SK-N-SH (cell line): ENCODE measurements around the gene KCND1. TPM values are rescaled to one million over a fixed set of nuclear protein-coding genes. Genes with fewer than 3 reads are reported as not detected.

Experiments
- CTCF ChIA-PET: fragments of 300-600, 350-600 bp; formaldehyde crosslinking; extraction: SDS; loops from one replicate; lab custom pipeline; 2021; lab: Yijun Ruan, JAX
- POLR2A ChIA-PET: fragments of 350-600 bp; sonication (Branson Sonifier 250); formaldehyde crosslinking; extraction: SDS; loops from one replicate; lab custom pipeline; 2020; ENCODE audit warnings: antibody characterized with exemption, inconsistent platforms; lab: Yijun Ruan, JAX
- DNase-seq: peaks from one replicate; pipeline ENCODE4 v3.0.0; 2012
- H2AFZ ChIP-seq: fragments of 200-600 bp; sonication (generic); 2 replicates; pipeline ENCODE4 v1.8.1; 2016; ENCODE audit warnings: antibody characterized with exemption, mild to moderate bottlenecking, low read depth
- H3F3A ChIP-seq: fragments of 200-600 bp; sonication (generic); replicated peaks from 2 replicates; pipeline ENCODE3; 2016; ENCODE audit warnings: antibody characterized with exemption, mild to moderate bottlenecking; ENCODE audit not compliant: insufficient read depth
- H3K27ac ChIP-seq, 2 experiments: fragments of 200-500 bp in 1 of 2; fragments of 200-600 bp in 1 of 2; sonication (Bioruptor generic) in 1 of 2; sonication (generic), shearing (Covaris generic) in 1 of 2; 2 replicates each; pipeline versions ENCODE4 v1.5.1 to v1.6.1; 2014 to 2016; ENCODE audit warnings: low read depth in 2 of 2, inconsistent platforms in 1 of 2, low read length in 1 of 2, mild to moderate bottlenecking in 1 of 2, mixed read lengths in 1 of 2
- H3K27me3 ChIP-seq: fragments of 200-600 bp; sonication (generic), shearing (Covaris generic); 2 replicates; pipeline ENCODE4 v1.6.1; 2016; ENCODE audit warnings: mixed run types; ENCODE audit not compliant: insufficient read depth
- H3K36me3 ChIP-seq, 2 experiments: fragments of 200-500 bp in 1 of 2; fragments of 200-600 bp in 1 of 2; sonication (Bioruptor generic) in 1 of 2; sonication (generic) in 1 of 2; replicated peaks in 1 of 2; 2 replicates each; pipeline versions ENCODE3 to v1.5.1; 2014 to 2016; ENCODE audit warnings: low read length in 1 of 2, mild to moderate bottlenecking in 1 of 2; ENCODE audit not compliant: insufficient read depth in 2 of 2, control insufficient read depth in 1 of 2
- H3K4me1 ChIP-seq, 2 experiments: fragments of 200-500 bp in 1 of 2; fragments of 200-600 bp in 1 of 2; sonication (Bioruptor generic) in 1 of 2; sonication (generic), shearing (Covaris generic) in 1 of 2; 2 replicates each; pipeline versions ENCODE4 v1.5.1 to v1.6.1; 2014 to 2016; ENCODE audit warnings: low read depth in 1 of 2, low read length in 1 of 2, mixed run types in 1 of 2; ENCODE audit not compliant: insufficient read depth in 2 of 2, control insufficient read depth in 1 of 2
- H3K4me2 ChIP-seq: fragments of 200-600 bp; sonication (generic), shearing (Covaris generic); 2 replicates; pipeline ENCODE4 v1.6.1; 2017; ENCODE audit warnings: mixed run types
- H3K4me3 ChIP-seq, 2 experiments: fragments of 200-500 bp in 1 of 2; fragments of 200-600 bp in 1 of 2; sonication (Bioruptor generic) in 1 of 2; sonication (generic), shearing (Covaris generic) in 1 of 2; 2 replicates each; pipeline versions ENCODE4 v1.5.1 to v1.8.1; 2014 to 2016; ENCODE audit warnings: low read depth in 2 of 2, inconsistent platforms in 1 of 2, low read length in 1 of 2, mild to moderate bottlenecking in 1 of 2, mixed read lengths in 1 of 2, moderate library complexity in 1 of 2
- H3K79me2 ChIP-seq: fragments of 200-600 bp; sonication (generic); 2 replicates; pipeline ENCODE4 v1.8.1; 2017; ENCODE audit warnings: mild to moderate bottlenecking; ENCODE audit not compliant: insufficient read depth
- H3K9ac ChIP-seq: fragments of 200-600 bp; sonication (generic); 2 replicates; pipeline ENCODE4 v1.6.1; 2017; ENCODE audit warnings: mixed run types
- H3K9me2 ChIP-seq: fragments of 200-600 bp; sonication (generic); 2 replicates; pipeline ENCODE4 v1.6.1; 2017; ENCODE audit warnings: mixed run types
- H3K9me3 ChIP-seq: fragments of 200-600 bp; sonication (generic); 2 replicates; pipeline ENCODE4 v1.6.1; 2017; ENCODE audit warnings: mixed run types, mild to moderate bottlenecking, moderate library complexity
- H4K20me1 ChIP-seq: fragments of 200-600 bp; sonication (generic); 2 replicates; pipeline ENCODE4 v1.6.1; 2017; ENCODE audit warnings: mild to moderate bottlenecking, mixed run types; ENCODE audit not compliant: insufficient read depth
- CHD2 ChIP-seq: fragments of 150-350 bp; IDR thresholded peaks from 2 replicates; pipeline ENCODE4 v1.6.1; 2018; ENCODE audit warnings: low read length; ENCODE audit not compliant: partially characterized antibody
- EZH2phosphoT487 ChIP-seq: fragments of 200-600 bp; sonication (generic); IDR thresholded peaks from 2 replicates; pipeline ENCODE4 v1.6.1; 2017; ENCODE audit warnings: low read depth, mixed run types, mild to moderate bottlenecking, antibody characterized with exemption, moderate library complexity, borderline replicate concordance
- FOXJ3 ChIP-seq: sonication (generic); formaldehyde crosslinking; IDR thresholded peaks from 2 replicates; pipeline ENCODE4 v1.5.1; 2020; ENCODE audit warnings: mild to moderate bottlenecking, missing genetic modification reagents
- FOXM1 ChIP-seq: IDR thresholded peaks from 2 replicates; pipeline ENCODE4 v1.4.0; 2012; ENCODE audit warnings: low read depth, mild to moderate bottlenecking
- GATA2 ChIP-seq: sonication (generic); formaldehyde crosslinking; IDR thresholded peaks from 2 replicates; pipeline ENCODE4 v1.5.0; 2020; ENCODE audit warnings: mild to moderate bottlenecking, missing genetic modification reagents
- JUND ChIP-seq: IDR thresholded peaks from 2 replicates; pipeline ENCODE4 v1.4.0; 2012
- MXI1 ChIP-seq: IDR thresholded peaks from 2 replicates; pipeline ENCODE4 v1.6.1; 2012; ENCODE audit warnings: mild to moderate bottlenecking, low read depth, low read length, improper control_type of control experiment
- TEAD4 ChIP-seq: IDR thresholded peaks from 2 replicates; pipeline ENCODE4 v1.4.0; 2012; ENCODE audit warnings: mild to moderate bottlenecking, borderline replicate concordance; ENCODE audit not compliant: insufficient read depth
- YY1 ChIP-seq: IDR thresholded peaks from 2 replicates; pipeline ENCODE4 v1.4.0; 2012; ENCODE audit warnings: low read depth, mild to moderate bottlenecking
- WGBS: methylation state at CpG from one replicate; pipeline ENCODE4 v1.1.6; 2017; ENCODE audit warnings: low lambda C conversion rate; 5-methylcytosine and 5-hydroxymethylcytosine counted together
- polyA plus RNA-seq, 3 experiments: library from polyadenylated mRNA; depleted of rRNA; stranded (reverse); fragments of >200 nt; gene quantifications; 2 replicates each; pipeline ENCODE4 v1.2.3, GENCODE V29; 2012
- TF ChIP-seq, protein P1 (sequence below): IDR thresholded peaks from 2 replicates; pipeline ENCODE4 v1.6.1; 2012; ENCODE audit warnings: mild to moderate bottlenecking, low read depth, low read length, moderate library complexity
- TF ChIP-seq, protein P2 (sequence below): fragments of 150-350 bp; IDR thresholded peaks from 2 replicates; pipeline ENCODE4 v1.6.1; 2017; ENCODE audit warnings: antibody characterized with exemption, low read length, low read depth, borderline replicate concordance
- TF ChIP-seq, protein P3 (sequence below): fragments of 150-350 bp; IDR thresholded peaks from 2 replicates; pipeline ENCODE4 v1.6.1; 2016; ENCODE audit warnings: mild to moderate bottlenecking, low read depth, low read length

Gene KCND1
- polyA plus RNA-seq, 1 of the 3 experiments (the other 2 are of a cell fraction) = 1.2 TPM

DNA sequence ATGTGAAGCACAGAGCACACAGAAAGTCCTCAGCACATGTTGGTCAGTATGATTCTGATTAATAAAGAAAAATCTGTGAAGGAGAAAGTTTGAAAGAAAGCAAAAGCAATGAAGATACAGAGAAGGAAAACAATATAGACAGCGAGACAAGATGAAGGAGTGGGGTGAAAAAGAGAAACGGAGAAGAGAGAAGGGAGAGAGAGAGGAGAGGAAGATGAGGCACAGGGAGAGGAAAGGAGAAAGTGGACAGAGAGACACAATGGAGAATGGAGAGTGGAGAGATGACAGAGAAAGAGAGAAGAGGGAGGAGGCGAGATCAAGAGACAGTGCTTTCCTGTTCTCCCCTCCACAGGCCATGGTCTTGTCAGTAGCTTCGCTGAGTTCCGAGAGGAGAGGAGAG is 3.9 kb upstream of the KCND1 start:
- no peak overlapping the region for H3K9ac ChIP-seq
- H3K27me3 ChIP-seq = no peaks in the 10 kb centered on the region; the same call in 1 of the 2 replicates
- peaks cover 6 to 24% of the 10 kb centered on the region in 2 experiments for H3K36me3 ChIP-seq
- TF ChIP-seq TEAD4 = no peak
- no peak for TF ChIP-seq JUND
- no peak for TF ChIP-seq FOXM1
- no peak for TF ChIP-seq CHD2
- TF ChIP-seq YY1 = no peak
- TF ChIP-seq EZH2phosphoT487 = no peak
- TF ChIP-seq FOXJ3 (CRISPR knock-in tag) = no peak
- TF ChIP-seq, protein P1, sequence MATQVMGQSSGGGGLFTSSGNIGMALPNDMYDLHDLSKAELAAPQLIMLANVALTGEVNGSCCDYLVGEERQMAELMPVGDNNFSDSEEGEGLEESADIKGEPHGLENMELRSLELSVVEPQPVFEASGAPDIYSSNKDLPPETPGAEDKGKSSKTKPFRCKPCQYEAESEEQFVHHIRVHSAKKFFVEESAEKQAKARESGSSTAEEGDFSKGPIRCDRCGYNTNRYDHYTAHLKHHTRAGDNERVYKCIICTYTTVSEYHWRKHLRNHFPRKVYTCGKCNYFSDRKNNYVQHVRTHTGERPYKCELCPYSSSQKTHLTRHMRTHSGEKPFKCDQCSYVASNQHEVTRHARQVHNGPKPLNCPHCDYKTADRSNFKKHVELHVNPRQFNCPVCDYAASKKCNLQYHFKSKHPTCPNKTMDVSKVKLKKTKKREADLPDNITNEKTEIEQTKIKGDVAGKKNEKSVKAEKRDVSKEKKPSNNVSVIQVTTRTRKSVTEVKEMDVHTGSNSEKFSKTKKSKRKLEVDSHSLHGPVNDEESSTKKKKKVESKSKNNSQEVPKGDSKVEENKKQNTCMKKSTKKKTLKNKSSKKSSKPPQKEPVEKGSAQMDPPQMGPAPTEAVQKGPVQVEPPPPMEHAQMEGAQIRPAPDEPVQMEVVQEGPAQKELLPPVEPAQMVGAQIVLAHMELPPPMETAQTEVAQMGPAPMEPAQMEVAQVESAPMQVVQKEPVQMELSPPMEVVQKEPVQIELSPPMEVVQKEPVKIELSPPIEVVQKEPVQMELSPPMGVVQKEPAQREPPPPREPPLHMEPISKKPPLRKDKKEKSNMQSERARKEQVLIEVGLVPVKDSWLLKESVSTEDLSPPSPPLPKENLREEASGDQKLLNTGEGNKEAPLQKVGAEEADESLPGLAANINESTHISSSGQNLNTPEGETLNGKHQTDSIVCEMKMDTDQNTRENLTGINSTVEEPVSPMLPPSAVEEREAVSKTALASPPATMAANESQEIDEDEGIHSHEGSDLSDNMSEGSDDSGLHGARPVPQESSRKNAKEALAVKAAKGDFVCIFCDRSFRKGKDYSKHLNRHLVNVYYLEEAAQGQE = no peak
- TF ChIP-seq, protein P2, sequence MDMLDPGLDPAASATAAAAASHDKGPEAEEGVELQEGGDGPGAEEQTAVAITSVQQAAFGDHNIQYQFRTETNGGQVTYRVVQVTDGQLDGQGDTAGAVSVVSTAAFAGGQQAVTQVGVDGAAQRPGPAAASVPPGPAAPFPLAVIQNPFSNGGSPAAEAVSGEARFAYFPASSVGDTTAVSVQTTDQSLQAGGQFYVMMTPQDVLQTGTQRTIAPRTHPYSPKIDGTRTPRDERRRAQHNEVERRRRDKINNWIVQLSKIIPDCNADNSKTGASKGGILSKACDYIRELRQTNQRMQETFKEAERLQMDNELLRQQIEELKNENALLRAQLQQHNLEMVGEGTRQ = no peak
- TF ChIP-seq GATA2 (CRISPR knock-in tag) = no peak
- no peak for TF ChIP-seq MXI1
- TF ChIP-seq, protein P3, sequence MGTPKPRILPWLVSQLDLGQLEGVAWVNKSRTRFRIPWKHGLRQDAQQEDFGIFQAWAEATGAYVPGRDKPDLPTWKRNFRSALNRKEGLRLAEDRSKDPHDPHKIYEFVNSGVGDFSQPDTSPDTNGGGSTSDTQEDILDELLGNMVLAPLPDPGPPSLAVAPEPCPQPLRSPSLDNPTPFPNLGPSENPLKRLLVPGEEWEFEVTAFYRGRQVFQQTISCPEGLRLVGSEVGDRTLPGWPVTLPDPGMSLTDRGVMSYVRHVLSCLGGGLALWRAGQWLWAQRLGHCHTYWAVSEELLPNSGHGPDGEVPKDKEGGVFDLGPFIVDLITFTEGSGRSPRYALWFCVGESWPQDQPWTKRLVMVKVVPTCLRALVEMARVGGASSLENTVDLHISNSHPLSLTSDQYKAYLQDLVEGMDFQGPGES = no peak
- H3K9me3 ChIP-seq = no peaks in the 10 kb centered on the region
- no peaks in the 10 kb centered on the region for H3K9me2 ChIP-seq
- no peaks in the 10 kb centered on the region for H3K79me2 ChIP-seq
- no peak for DNase-seq
- WGBS = 92% methylated on average over 5 of the region's 5 CpGs
- no peak overlapping the region for H3K27ac ChIP-seq
- no peaks in the 10 kb centered on the region for H4K20me1 ChIP-seq
- no peak overlapping the region for H3K4me3 ChIP-seq
- no peak overlapping the region for H3K4me2 ChIP-seq
- H3K4me1 ChIP-seq = peaks cover 0 to 12% of the 10 kb centered on the region in 2 experiments; a peak in 1 of 4 replicates
- no peaks in the 10 kb centered on the region for H3F3A ChIP-seq
- POLR2A ChIA-PET = no interaction called here
- no peak overlapping the region for H2AFZ ChIP-seq
- CTCF ChIA-PET = no interaction called here
